ENCODE data around the gene GLB1L.
"Not testable (repeated sequence)": the region's sequence is repeated elsewhere in the genome, so short reads cannot be mapped to it uniquely, and the experiment has no call there.

GLB1L gene

GRCh38 chr2:219280651-219281050 is 35.4 kb upstream of the GLB1L start:
- no peak for DNase-seq (ENCODE audit: low read depth)

GRCh38 chr2:219279916-219280516 is 34.8 kb upstream of the GLB1L start:
- no peak for DNase-seq (ENCODE audit: low read depth)

GRCh38 chr2:219279151-219279915 is 34.1 kb upstream of the GLB1L start, which contains the start of gene DNAJB2:
Gene DNAJB2, plus strand, starts transcription at chr2:219279366. Its CDS starts 468 bp downstream, at chr2:219279834.
- peak; percentile 97 for DNase-seq (ENCODE audit: low read depth)

- no peak for DNase-seq (ENCODE audit: low read depth)
Measured at GRCh38 chr2:219278655-219279150, 33.5 kb upstream of the GLB1L start.

GRCh38 chr2:219277703-219278654 is 32.7 kb upstream of the GLB1L start:
- DNase-seq (ENCODE audit: low read depth): peak; percentile 54

GRCh38 chr2:219274361-219274921 is 29.2 kb upstream of the GLB1L start:
- DNase-seq (ENCODE audit: low read depth): no peak

GRCh38 chr2:219273937-219274336 is 28.7 kb upstream of the GLB1L start:
- DNase-seq (ENCODE audit: low read depth): no peak

GRCh38 chr2:219272995-219273394 is 27.8 kb upstream of the GLB1L start:
- no peak for DNase-seq (ENCODE audit: low read depth)

- DNase-seq (ENCODE audit: low read depth): no peak
Measured at GRCh38 chr2:219272356-219272755, 27.1 kb upstream of the GLB1L start.

- DNase-seq (ENCODE audit: low read depth): no peak
Measured at GRCh38 chr2:219271021-219271420, 25.8 kb upstream of the GLB1L start.

GRCh38 chr2:219270055-219270372 is 24.8 kb upstream of the GLB1L start:
- DNase-seq (ENCODE audit: low read depth): no peak

- no peak for DNase-seq (ENCODE audit: low read depth)
Measured at GRCh38 chr2:219269362-219270054, 24.3 kb upstream of the GLB1L start.

- DNase-seq (ENCODE audit: low read depth): no peak
Measured at GRCh38 chr2:219268294-219268693, 23.1 kb upstream of the GLB1L start.

- DNase-seq (ENCODE audit: low read depth): no peak
Measured at GRCh38 chr2:219266886-219267285, 21.6 kb upstream of the GLB1L start.

- DNase-seq (ENCODE audit: low read depth): no peak
Measured at GRCh38 chr2:219266232-219266631, 21.0 kb upstream of the GLB1L start.

GRCh38 chr2:219261024-219261855 is 16.0 kb upstream of the GLB1L start:
- DNase-seq (ENCODE audit: low read depth): no peak

GRCh38 chr2:219258942-219259341 is 13.7 kb upstream of the GLB1L start:
- DNase-seq (ENCODE audit: low read depth): not testable (repeated sequence)

- no peak for DNase-seq (ENCODE audit: low read depth)
Measured at GRCh38 chr2:219254590-219255201, 9.5 kb upstream of the GLB1L start.

- peak; percentile 84 for DNase-seq (ENCODE audit: low read depth)
Measured at GRCh38 chr2:219253753-219254589, 8.7 kb upstream of the GLB1L start, which contains the start of gene TUBA4A. Gene TUBA4A, minus strand, starts transcription at chr2:219253918. Its CDS starts 60 bp downstream, at chr2:219253858.

Measured in stimulated activated CD8-positive, alpha-beta memory T cell treated with anti-CD3 and anti-CD28 coated beads, Interleukin-15, amount 100 ng/mL, for 1 hour (primary cell).